ENCODE measurements around the gene PDILT. TPM values are rescaled to one million over a fixed set of nuclear protein-coding genes. Genes with fewer than 3 reads are reported as not detected.

Gene PDILT
- total RNA-seq, 1 experiment from 2014 or later = not detected

DNA sequence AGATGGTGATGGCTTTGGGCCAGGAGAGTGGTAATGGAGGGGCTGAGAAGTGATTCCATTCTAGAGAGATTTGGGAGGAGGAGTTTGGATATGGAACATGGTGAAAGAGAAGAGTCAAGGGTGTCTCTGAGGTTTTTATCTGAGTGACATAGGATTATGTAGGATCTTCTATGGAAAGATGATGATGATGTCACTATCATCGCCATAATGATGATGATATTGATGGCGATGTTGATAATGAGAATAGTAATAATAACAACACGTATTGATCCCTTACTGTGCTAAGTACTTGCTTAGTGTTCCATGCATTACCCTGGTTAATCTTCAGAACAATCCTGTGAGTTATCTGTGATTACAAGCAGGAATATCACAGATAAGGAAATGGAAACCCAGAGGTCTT lies 16.6 kb downstream of the PDILT start:
- no TSS peak for BruUV-seq (replicated peaks)
- Histone ChIP-seq H3K27ac (no peak overlapping the region), H2AFZ (no peak overlapping the region), H4K20me1 (ENCODE audit: insufficient read depth) (no peaks in the 10 kb centered on the region; the same call in 1 of the 2 replicates), H3K9me3 (ENCODE audit: insufficient read depth, low read depth) (no peaks in the 10 kb centered on the region), H3K36me3 (ENCODE audit: low read depth) (no peaks in the 10 kb centered on the region), H3K79me2 (ENCODE audit: low read depth) (no peaks in the 10 kb centered on the region), H3K27me3 (ENCODE audit: insufficient read depth, low read depth) (no peaks in the 10 kb centered on the region; the same call in 1 of the 2 replicates), H3F3A (ENCODE audit: insufficient read depth, low read depth) (no peaks in the 10 kb centered on the region), H3K4me1 (replicated peaks; ENCODE audit: insufficient read depth) (no peaks in the 10 kb centered on the region), H3K4me3 (no peak overlapping the region), H3K9me2 (ENCODE audit: insufficient read depth) (no peaks in the 10 kb centered on the region), H3K4me2 (no peak overlapping the region)
- no peak for DNase-seq
- ChIA-PET POLR2A (ENCODE audit: unreplicated experiment) (no interaction called here), CTCF (no interaction called here)
- no peak for TF ChIP-seq EZH2 (IDR thresholded peaks at IDR 0.05; ENCODE audit: low read depth)
- TF ChIP-seq, protein P1, sequence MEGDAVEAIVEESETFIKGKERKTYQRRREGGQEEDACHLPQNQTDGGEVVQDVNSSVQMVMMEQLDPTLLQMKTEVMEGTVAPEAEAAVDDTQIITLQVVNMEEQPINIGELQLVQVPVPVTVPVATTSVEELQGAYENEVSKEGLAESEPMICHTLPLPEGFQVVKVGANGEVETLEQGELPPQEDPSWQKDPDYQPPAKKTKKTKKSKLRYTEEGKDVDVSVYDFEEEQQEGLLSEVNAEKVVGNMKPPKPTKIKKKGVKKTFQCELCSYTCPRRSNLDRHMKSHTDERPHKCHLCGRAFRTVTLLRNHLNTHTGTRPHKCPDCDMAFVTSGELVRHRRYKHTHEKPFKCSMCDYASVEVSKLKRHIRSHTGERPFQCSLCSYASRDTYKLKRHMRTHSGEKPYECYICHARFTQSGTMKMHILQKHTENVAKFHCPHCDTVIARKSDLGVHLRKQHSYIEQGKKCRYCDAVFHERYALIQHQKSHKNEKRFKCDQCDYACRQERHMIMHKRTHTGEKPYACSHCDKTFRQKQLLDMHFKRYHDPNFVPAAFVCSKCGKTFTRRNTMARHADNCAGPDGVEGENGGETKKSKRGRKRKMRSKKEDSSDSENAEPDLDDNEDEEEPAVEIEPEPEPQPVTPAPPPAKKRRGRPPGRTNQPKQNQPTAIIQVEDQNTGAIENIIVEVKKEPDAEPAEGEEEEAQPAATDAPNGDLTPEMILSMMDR (conservative IDR thresholded peaks at IDR 0.05) = no peak
- intact Hi-C loops (cut with micrococcal nuclease; ENCODE audit: unreplicated experiment) = loop anchor here (10.0 kb wide), 1 partner anchor 317 kb away; no protein-coding TSS in a partner anchor

DNA sequence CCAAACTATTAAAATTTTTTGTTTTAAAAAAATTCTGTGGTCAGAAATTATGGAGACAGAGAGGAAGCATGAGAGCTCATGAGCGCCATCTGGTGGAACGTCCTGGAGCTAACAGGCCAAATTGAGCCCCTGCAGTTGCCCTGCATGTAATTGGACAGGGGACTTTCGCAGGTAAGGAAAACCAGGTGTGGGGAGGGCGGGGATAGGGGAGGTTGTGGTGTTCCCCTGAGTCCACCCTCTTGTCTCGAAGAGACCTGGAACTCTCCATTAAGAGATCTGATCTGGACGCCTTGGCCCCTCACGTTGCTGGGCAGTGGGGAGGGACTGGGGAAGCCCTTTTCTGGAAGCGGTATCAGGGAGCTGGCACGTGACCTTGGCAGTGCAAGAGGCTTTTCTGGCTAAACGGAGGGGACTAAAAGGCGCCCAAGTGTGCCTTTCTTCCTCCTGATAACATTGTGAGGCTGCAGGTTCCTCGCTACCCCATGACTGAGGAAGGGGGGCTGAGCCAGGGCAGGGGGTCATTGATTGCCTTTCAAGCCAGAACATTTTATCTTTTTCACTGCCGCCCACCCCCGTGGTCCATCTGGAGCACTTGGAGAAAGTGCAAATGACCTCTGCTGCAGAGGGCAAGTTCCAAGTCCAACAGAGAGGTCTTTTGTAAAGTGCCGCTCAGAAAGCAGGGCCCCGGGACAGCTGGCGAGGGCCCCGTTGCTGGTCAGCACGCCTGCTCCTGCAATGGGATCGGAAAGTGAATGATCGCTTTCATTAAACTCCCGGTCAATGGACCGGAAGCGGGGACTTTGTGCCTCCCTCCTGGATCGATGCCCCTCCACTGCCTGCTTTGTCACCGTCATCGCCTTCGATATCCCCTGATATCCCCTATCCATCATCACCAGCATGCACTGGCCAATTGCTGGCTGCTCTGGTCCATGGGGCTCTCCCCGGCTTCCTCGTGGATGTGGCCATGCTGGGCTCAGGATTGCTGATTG lies 18.4 kb downstream of the PDILT start:
- Histone ChIP-seq H3K4me2 (no peak overlapping the region), H3K27ac (no peak overlapping the region), H3K4me1 (replicated peaks; ENCODE audit: insufficient read depth) (no peaks in the 10 kb centered on the region), H3K36me3 (ENCODE audit: low read depth) (no peaks in the 10 kb centered on the region), H3K27me3 (ENCODE audit: insufficient read depth, low read depth) (no peaks in the 10 kb centered on the region; the same call in 1 of the 2 replicates), H2AFZ (no peak overlapping the region), H3K9me2 (ENCODE audit: insufficient read depth) (no peaks in the 10 kb centered on the region), H4K20me1 (ENCODE audit: insufficient read depth) (no peaks in the 10 kb centered on the region; the same call in 1 of the 2 replicates), H3K4me3 (no peak overlapping the region), H3K9me3 (ENCODE audit: insufficient read depth, low read depth) (no peaks in the 10 kb centered on the region), H3F3A (ENCODE audit: insufficient read depth, low read depth) (no peaks in the 10 kb centered on the region), H3K79me2 (ENCODE audit: low read depth) (no peaks in the 10 kb centered on the region)
- CTCF ChIA-PET = interaction anchor here (0.5 to 1.3 kb wide), 9 partner anchors 23 to 1729 kb away, joined by 3 to 13 read pairs (median 5); no protein-coding TSS in a partner anchor
- TF ChIP-seq, protein P1 (conservative IDR thresholded peaks at IDR 0.05) = peak; percentile 82
- TF ChIP-seq EZH2 (IDR thresholded peaks at IDR 0.05; ENCODE audit: low read depth) = no peak
- POLR2A ChIA-PET (ENCODE audit: unreplicated experiment) = no interaction called here
- BruUV-seq (replicated peaks) = no TSS peak
- peak in 1 of 2 experiments; percentile 65 for DNase-seq
- intact Hi-C loops (cut with micrococcal nuclease; ENCODE audit: unreplicated experiment) = loop anchor here (2.0 to 10.0 kb wide), 2 partner anchors 319 to 827 kb away; no protein-coding TSS in a partner anchor

- H3K4me3 ChIP-seq = no peak overlapping the region
- no peaks in the 10 kb centered on the region; the same call in 1 of the 2 replicates for H4K20me1 ChIP-seq (ENCODE audit: insufficient read depth)
- no peak overlapping the region for H3K4me2 ChIP-seq
- H2AFZ ChIP-seq = no peak overlapping the region
- TF ChIP-seq, protein P1 (conservative IDR thresholded peaks at IDR 0.05) = peak; percentile 83
- TF ChIP-seq EZH2 (IDR thresholded peaks at IDR 0.05; ENCODE audit: low read depth) = no peak
- H3K9me2 ChIP-seq (ENCODE audit: insufficient read depth) = no peaks in the 10 kb centered on the region
- H3K36me3 ChIP-seq (ENCODE audit: low read depth) = no peaks in the 10 kb centered on the region
- H3K27ac ChIP-seq = no peak overlapping the region
- intact Hi-C loops (cut with micrococcal nuclease; ENCODE audit: unreplicated experiment) = loop anchor here (1.0 to 10.0 kb wide), 4 partner anchors 321 to 825 kb away; no protein-coding TSS in a partner anchor
- no peaks in the 10 kb centered on the region for H3K4me1 ChIP-seq (replicated peaks; ENCODE audit: insufficient read depth)
- peak; percentile 44 to 58 for DNase-seq
- H3K27me3 ChIP-seq (ENCODE audit: insufficient read depth, low read depth) = no peaks in the 10 kb centered on the region; the same call in 1 of the 2 replicates
- H3F3A ChIP-seq (ENCODE audit: insufficient read depth, low read depth) = no peaks in the 10 kb centered on the region
- H3K9me3 ChIP-seq (ENCODE audit: insufficient read depth, low read depth) = no peaks in the 10 kb centered on the region
- BruUV-seq (replicated peaks) = no TSS peak
- CTCF ChIA-PET = interaction anchor here (0.7 to 1.3 kb wide), 2 partner anchors 800 to 951 kb away, joined by 3 read pairs; no protein-coding TSS in a partner anchor
- no peaks in the 10 kb centered on the region for H3K79me2 ChIP-seq (ENCODE audit: low read depth)
- POLR2A ChIA-PET (ENCODE audit: unreplicated experiment) = interaction anchor here (0.6 kb wide), 1 partner anchor 807 kb away, joined by 15 read pairs; no protein-coding TSS in a partner anchor
Measured at GRCh38 chr16:20383106-20384029, 21.2 kb downstream of the PDILT start.
